ENCODE measurements around the gene EFNA3. TPM values are rescaled to one million over a fixed set of nuclear protein-coding genes. Genes with fewer than 3 reads are reported as not detected.

The EFNA3 gene
- total RNA-seq, 1 donor = 1.4 TPM

- peaks cover 33% of the 10 kb centered on the region for H3K27me3 ChIP-seq (ENCODE audit: insufficient read depth, low read length)
- peak overlapping the region; percentile 91 for H3K4me2 ChIP-seq (ENCODE audit: insufficient read depth, low read length)
- H3K79me2 ChIP-seq (ENCODE audit: insufficient read depth, low read length) = no peaks in the 10 kb centered on the region
- no peak overlapping the region for H3K27ac ChIP-seq (ENCODE audit: low read depth, low read length)
- peak overlapping the region; percentile 99 for H2AFZ ChIP-seq (ENCODE audit: low read length)
- H4K20me1 ChIP-seq (ENCODE audit: insufficient read depth, low read length) = peaks cover 3% of the 10 kb centered on the region
- H3K36me3 ChIP-seq (ENCODE audit: insufficient read depth, low read length) = no peaks in the 10 kb centered on the region
- no peak for TF ChIP-seq CTCF (IDR thresholded peaks at IDR 0.05; ENCODE audit: extremely low read depth, low read depth, low read length)
- peak; percentile 93 for DNase-seq (ENCODE audit: insufficient read length, low spot score, missing footprints)
- peaks cover 5% of the 10 kb centered on the region for H3K4me1 ChIP-seq (ENCODE audit: insufficient read depth, low read length)
- peak overlapping the region; percentile 87 for H3K4me3 ChIP-seq (ENCODE audit: insufficient read depth, low read length)
- no peaks in the 10 kb centered on the region for H3K9me3 ChIP-seq (ENCODE audit: low read depth, low read length)
Measured at GRCh38 chr1:155085504-155086127, 7.0 kb downstream of the EFNA3 start.

DNA sequence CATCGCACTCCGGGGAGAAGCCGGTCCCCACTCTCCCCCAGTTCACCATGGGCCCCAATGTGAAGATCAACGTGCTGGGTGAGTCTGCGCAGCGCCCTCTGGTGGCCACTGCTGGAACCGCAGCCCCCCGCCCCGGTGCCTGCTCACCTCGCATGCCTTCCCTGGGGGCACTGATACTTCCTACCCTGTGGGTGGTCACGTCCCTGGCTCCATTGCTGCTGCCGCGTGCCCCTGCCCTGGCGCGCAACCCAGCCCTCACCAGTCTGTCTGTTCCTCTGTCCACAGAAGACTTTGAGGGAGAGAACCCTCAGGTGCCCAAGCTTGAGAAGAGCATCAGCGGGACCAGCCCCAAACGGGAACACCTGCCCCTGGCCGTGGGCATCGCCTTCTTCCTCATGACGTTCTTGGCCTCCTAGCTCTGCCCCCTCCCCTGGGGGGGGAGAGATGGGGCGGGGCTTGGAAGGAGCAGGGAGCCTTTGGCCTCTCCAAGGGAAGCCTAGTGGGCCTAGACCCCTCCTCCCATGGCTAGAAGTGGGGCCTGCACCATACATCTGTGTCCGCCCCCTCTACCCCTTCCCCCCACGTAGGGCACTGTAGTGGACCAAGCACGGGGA lies 7.6 kb downstream of the EFNA3 start:
- Histone ChIP-seq H2AFZ (ENCODE audit: low read length) (no peak overlapping the region), H3K4me2 (ENCODE audit: insufficient read depth, low read length) (peak overlapping the region; percentile 91), H3K36me3 (ENCODE audit: insufficient read depth, low read length) (no peaks in the 10 kb centered on the region), H3K27ac (ENCODE audit: low read depth, low read length) (no peak overlapping the region), H3K9me3 (ENCODE audit: low read depth, low read length) (no peaks in the 10 kb centered on the region), H3K4me3 (ENCODE audit: insufficient read depth, low read length) (no peak overlapping the region), H3K27me3 (ENCODE audit: insufficient read depth, low read length) (peaks cover 27% of the 10 kb centered on the region), H3K4me1 (ENCODE audit: insufficient read depth, low read length) (peaks cover 7% of the 10 kb centered on the region), H4K20me1 (ENCODE audit: insufficient read depth, low read length) (peaks cover under 1% of the 10 kb centered on the region), H3K79me2 (ENCODE audit: insufficient read depth, low read length) (no peaks in the 10 kb centered on the region)
- peak; percentile 97 for DNase-seq (ENCODE audit: insufficient read length, low spot score, missing footprints)
- TF ChIP-seq CTCF (IDR thresholded peaks at IDR 0.05; ENCODE audit: extremely low read depth, low read depth, low read length) = peak; percentile 75

DNA sequence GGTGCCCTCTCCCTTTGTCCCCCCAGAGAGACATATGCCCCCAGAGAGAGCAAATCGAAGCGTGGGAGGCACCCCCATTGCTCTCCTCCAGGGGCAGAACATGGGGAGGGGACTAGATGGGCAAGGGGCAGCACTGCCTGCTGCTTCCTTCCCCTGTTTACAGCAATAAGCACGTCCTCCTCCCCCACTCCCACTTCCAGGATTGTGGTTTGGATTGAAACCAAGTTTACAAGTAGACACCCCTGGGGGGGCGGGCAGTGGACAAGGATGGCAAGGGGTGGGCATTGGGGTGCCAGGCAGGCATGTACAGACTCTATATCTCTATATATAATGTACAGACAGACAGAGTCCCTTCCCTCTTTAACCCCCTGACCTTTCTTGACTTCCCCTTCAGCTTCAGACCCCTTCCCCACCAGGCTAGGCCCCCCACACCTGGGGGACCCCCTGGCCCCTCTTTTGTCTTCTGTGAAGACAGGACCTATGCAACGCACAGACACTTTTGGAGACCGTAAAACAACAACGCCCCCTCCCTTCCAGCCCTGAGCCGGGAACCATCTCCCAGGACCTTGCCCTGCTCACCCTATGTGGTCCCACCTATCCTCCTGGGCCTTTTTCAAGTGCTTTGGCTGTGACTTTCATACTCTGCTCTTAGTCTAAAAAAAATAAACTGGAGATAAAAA lies 8.4 kb downstream of the EFNA3 start:
- H3K4me3 ChIP-seq (ENCODE audit: insufficient read depth, low read length) = no peak overlapping the region

More for the DNA sequence above, 8.4 kb downstream of the EFNA3 start:
- no peak for TF ChIP-seq CTCF (IDR thresholded peaks at IDR 0.05; ENCODE audit: extremely low read depth, low read depth, low read length)
- H3K79me2 ChIP-seq (ENCODE audit: insufficient read depth, low read length) = no peaks in the 10 kb centered on the region
- H3K27me3 ChIP-seq (ENCODE audit: insufficient read depth, low read length) = peaks cover 20% of the 10 kb centered on the region
- H3K9me3 ChIP-seq (ENCODE audit: low read depth, low read length) = no peaks in the 10 kb centered on the region
- H3K4me2 ChIP-seq (ENCODE audit: insufficient read depth, low read length) = no peak overlapping the region
- H2AFZ ChIP-seq (ENCODE audit: low read length) = no peak overlapping the region
- H3K36me3 ChIP-seq (ENCODE audit: insufficient read depth, low read length) = no peaks in the 10 kb centered on the region
- no peak for DNase-seq (ENCODE audit: insufficient read length, low spot score, missing footprints)
- no peaks in the 10 kb centered on the region for H4K20me1 ChIP-seq (ENCODE audit: insufficient read depth, low read length)
- peaks cover 8% of the 10 kb centered on the region for H3K4me1 ChIP-seq (ENCODE audit: insufficient read depth, low read length)
- H3K27ac ChIP-seq (ENCODE audit: low read depth, low read length) = no peak overlapping the region

Data from osteoblast (primary cell).